ENCODE measurements around the gene CLDN9. TPM values are rescaled to one million over a fixed set of nuclear protein-coding genes. Genes with fewer than 3 reads are reported as not detected.
A peak's percentile ranks its signal among the peaks of the same experiment; 100 is the strongest.

The CLDN9 gene
- total RNA-seq, 1 donor from 2014 or later, result 2.2 TPM

GRCh38 chr16:2968738-2969544 lies 43.8 kb upstream of the CLDN9 start, which contains the start of gene PAQR4:
Gene PAQR4 (plus strand): TSS chr16:2969348. CDS start chr16:2969675, 327 bp downstream.
- H3K27me3 Mint-ChIP-seq, result peaks cover 27% of the 10 kb centered on the region
- peaks cover 2% of the 10 kb centered on the region for H3K4me1 Mint-ChIP-seq (ENCODE audit: low read depth)
- no peak for TF ChIP-seq CTCF (IDR thresholded peaks at IDR 0.05; ENCODE audit: unreplicated experiment)
- DNase-seq (ENCODE audit: low spot score, unreplicated experiment), result peak; percentile 78
- no peaks in the 10 kb centered on the region for H3K9me3 Mint-ChIP-seq (ENCODE audit: low read depth)
- peak within 1 kb of the TSS; percentile 66 for H3K4me3 Mint-ChIP-seq (ENCODE audit: low read depth)
- peak within 1 kb of the TSS; percentile 78 for H3K27ac Mint-ChIP-seq
- no peaks in the 10 kb centered on the region for H3K36me3 Mint-ChIP-seq (ENCODE audit: insufficient read depth)

DNA sequence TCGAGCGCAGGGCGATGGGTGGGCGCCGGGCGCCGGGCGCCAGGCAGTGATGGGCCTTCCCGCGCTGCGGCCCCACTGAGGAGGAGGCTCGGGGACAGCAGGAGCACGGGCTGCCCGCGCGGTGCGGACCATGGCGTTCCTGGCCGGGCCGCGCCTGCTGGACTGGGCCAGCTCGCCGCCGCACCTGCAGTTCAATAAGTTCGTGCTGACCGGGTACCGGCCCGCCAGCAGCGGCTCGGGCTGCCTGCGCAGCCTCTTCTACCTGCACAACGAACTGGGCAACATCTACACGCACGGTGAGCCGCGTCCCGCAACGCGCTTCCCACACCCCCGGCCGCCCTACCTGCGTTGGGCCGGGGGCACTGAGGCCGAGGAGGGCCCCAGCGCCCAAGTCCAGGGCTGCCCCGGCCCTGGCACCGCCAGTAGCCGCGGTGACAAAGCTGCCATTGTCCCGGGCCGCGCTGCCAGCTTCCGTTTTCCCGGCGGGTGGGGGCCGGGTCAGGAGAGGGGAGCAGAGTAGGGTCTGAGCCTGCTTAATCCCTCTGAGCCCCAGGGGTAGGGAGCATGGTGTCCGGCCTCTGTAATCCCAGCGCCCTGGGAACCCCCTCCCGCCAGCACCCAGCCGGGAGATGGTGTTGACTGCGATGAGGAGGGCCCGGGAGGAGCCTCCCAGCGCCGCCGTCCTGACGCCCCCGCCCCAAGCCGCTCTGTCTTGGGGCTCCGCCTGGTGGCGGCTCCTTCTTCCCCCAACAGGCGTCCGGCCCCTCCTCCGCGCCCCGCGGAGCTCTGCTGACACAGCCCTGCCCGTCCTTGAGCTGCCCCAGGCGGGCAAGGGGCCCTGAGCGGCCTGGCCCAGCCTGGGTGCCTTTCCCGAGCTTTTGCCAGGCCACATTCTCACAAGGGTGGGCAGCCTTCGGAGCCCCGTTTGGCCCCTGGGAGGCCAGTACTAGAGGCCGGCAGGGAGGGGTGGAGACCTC lies 42.9 kb upstream of the CLDN9 start:
- H3K27me3 Mint-ChIP-seq, result peaks cover 22% of the 10 kb centered on the region
- peak; percentile 53 for TF ChIP-seq CTCF (IDR thresholded peaks at IDR 0.05; ENCODE audit: unreplicated experiment)
- H3K36me3 Mint-ChIP-seq (ENCODE audit: insufficient read depth), result no peaks in the 10 kb centered on the region
- peak overlapping the region; percentile 63 for H3K4me3 Mint-ChIP-seq (ENCODE audit: low read depth)
- no peaks in the 10 kb centered on the region for H3K9me3 Mint-ChIP-seq (ENCODE audit: low read depth)
- H3K4me1 Mint-ChIP-seq (ENCODE audit: low read depth), result no peaks in the 10 kb centered on the region
- peak; percentile 48 for DNase-seq (ENCODE audit: low spot score, unreplicated experiment)
- H3K27ac Mint-ChIP-seq, result no peak overlapping the region

DNA sequence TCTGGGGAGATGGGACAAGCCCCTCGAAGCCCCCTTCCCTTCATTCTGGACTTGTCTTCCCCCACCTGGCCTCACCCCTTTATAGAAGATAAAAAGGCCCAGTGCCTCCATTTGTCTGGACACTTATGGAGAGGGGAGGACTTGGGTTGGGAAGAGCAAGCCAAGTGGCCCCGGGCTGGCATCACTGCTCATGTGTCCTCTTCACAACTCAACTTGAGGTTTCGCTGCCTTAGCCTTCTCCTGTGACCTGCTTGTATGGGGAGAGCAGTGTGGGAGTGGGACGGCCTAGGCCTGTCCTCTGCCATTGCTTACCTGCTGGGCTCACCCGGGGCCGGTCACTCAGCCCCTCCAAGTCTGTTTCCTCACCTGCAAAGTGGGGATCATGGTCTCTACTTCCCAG lies 42.2 kb upstream of the CLDN9 start:
- Mint-ChIP-seq H3K9me3 (ENCODE audit: low read depth) (no peaks in the 10 kb centered on the region), H3K27ac (no peak overlapping the region), H3K4me3 (ENCODE audit: low read depth) (peak overlapping the region; percentile 63), H3K4me1 (ENCODE audit: low read depth) (no peaks in the 10 kb centered on the region), H3K27me3 (peaks cover 18% of the 10 kb centered on the region), H3K36me3 (ENCODE audit: insufficient read depth) (no peaks in the 10 kb centered on the region)
- no peak for DNase-seq (ENCODE audit: low spot score, unreplicated experiment)
- TF ChIP-seq CTCF (IDR thresholded peaks at IDR 0.05; ENCODE audit: unreplicated experiment), result no peak

- H3K36me3 Mint-ChIP-seq (ENCODE audit: insufficient read depth), result no peaks in the 10 kb centered on the region
- no peak for TF ChIP-seq CTCF (IDR thresholded peaks at IDR 0.05; ENCODE audit: unreplicated experiment)
These were observed 41.4 kb upstream of the CLDN9 start for GRCh38 chr16:2971134-2971984.

More at GRCh38 chr16:2971134-2971984, 41.4 kb upstream of the CLDN9 start:
- no peak for DNase-seq (ENCODE audit: low spot score, unreplicated experiment)
- Mint-ChIP-seq H3K4me3 (ENCODE audit: low read depth) (peak overlapping the region; percentile 63), H3K4me1 (ENCODE audit: low read depth) (no peaks in the 10 kb centered on the region), H3K27ac (no peak overlapping the region), H3K27me3 (peaks cover 15% of the 10 kb centered on the region), H3K9me3 (ENCODE audit: low read depth) (no peaks in the 10 kb centered on the region)
